HepG2 (cell line): Measurements from ENCODE around the gene FHL1. TPM values are rescaled to one million over a fixed set of nuclear protein-coding genes. Genes with fewer than 3 reads are reported as not detected.

ENCODE experiments used
- ATAC-seq: fragments of 200-7000 bp; cut with Tn5 transposase; 3 replicates; pipeline ENCODE4 v1.9.1; 2020; ENCODE audit warnings: mild to moderate bottlenecking, moderate library complexity
- BruUV-seq: library from RNA; stranded (reverse); fragments of 400-500 nt; replicated peaks from 2 replicates; lab custom pipeline; 2021; lab: Mats Ljungman, UMichigan
- CTCF ChIA-PET: fragments of 300-600 bp; formaldehyde crosslinking; extraction: SDS; loops from one replicate; lab custom pipeline; 2021; ENCODE audit warnings: low total read pairs, inconsistent platforms, low intra/inter-chr PET ratio; lab: Yijun Ruan, JAX
- POLR2A ChIA-PET: fragments of 350-600 bp; sonication (Branson Sonifier 250); formaldehyde crosslinking; loops from one replicate; lab custom pipeline; 2020; ENCODE audit warnings: antibody characterized with exemption, inconsistent platforms; lab: Yijun Ruan, JAX
- DNase-seq: peaks from one replicate; pipeline ENCODE4 v3.0.0-alpha.2; 2015; ENCODE audit warnings: low spot score
- FAIRE-seq: peaks from 3 replicates; lab custom pipeline; 2011; peaks lifted over from hg19 to GRCh38; lab: Jason Lieb, UNC
- H2AFZ ChIP-seq: one replicate; pipeline ENCODE4 v1.6.1; 2011; ENCODE audit warnings: low read length, inconsistent platforms
- H3K27ac ChIP-seq: fragments of 300-600 bp; 3 replicates; pipeline ENCODE4 v1.8.0; 2011; ENCODE audit warnings: mixed run types, mild to moderate bottlenecking, mixed read lengths, low read length, inconsistent platforms; ENCODE audit not compliant: insufficient read depth; ENCODE audit errors: extremely low read length
- H3K27me3 ChIP-seq, 2 experiments: fragments of 200-600 bp in 1 of 2; 2 replicates in 1 of 2; 3 replicates in 1 of 2; pipeline versions ENCODE4 v1.6.0 to v1.8.0; 2011; ENCODE audit warnings: low read length in 2 of 2, mild to moderate bottlenecking in 2 of 2, moderate library complexity in 2 of 2, inconsistent platforms in 1 of 2; ENCODE audit not compliant: insufficient read depth in 2 of 2, control insufficient read depth in 1 of 2
- H3K36me3 ChIP-seq, 2 experiments: fragments of 200-600 bp in 1 of 2; replicated peaks in 1 of 2; 2 replicates in 1 of 2; 3 replicates in 1 of 2; pipeline versions ENCODE4 v1.5.1 to v1.8.0; 2011; ENCODE audit warnings: low read length in 2 of 2, inconsistent platforms in 1 of 2; ENCODE audit not compliant: insufficient read depth in 2 of 2, control insufficient read depth in 1 of 2
- H3K4me1 ChIP-seq: 2 replicates; pipeline ENCODE4 v1.5.1; 2012; ENCODE audit warnings: low read length, inconsistent platforms; ENCODE audit not compliant: insufficient read depth
- H3K4me2 ChIP-seq: 2 replicates; pipeline ENCODE4 v1.6.0; 2011; ENCODE audit warnings: low read depth, low read length, inconsistent platforms
- H3K4me3 ChIP-seq, 3 experiments: fragments of 200-600 bp in 1 of 3; sonication (generic), shearing (Covaris generic) in 1 of 3; replicated peaks in 1 of 3; 2 replicates each; pipeline ENCODE4 v1.5.1; 2011 to 2016; ENCODE audit warnings: low read length in 3 of 3, inconsistent platforms in 2 of 3, low read depth in 2 of 3, mild to moderate bottlenecking in 2 of 3, control low read depth in 1 of 3, mixed read lengths in 1 of 3; ENCODE audit not compliant: insufficient read depth in 1 of 3
- H3K79me2 ChIP-seq: one replicate; pipeline ENCODE4 v1.6.1; 2011; ENCODE audit warnings: low read length, inconsistent platforms; ENCODE audit not compliant: insufficient read depth
- H3K9ac ChIP-seq: 2 replicates; pipeline ENCODE4 v1.6.0; 2011; ENCODE audit warnings: mild to moderate bottlenecking, low read depth, low read length, inconsistent platforms; ENCODE audit not compliant: insufficient read depth
- H3K9me3 ChIP-seq: 2 replicates; pipeline ENCODE4 v1.5.1; 2012; ENCODE audit warnings: mild to moderate bottlenecking, low read length
- H4K20me1 ChIP-seq: 2 replicates; pipeline ENCODE4 v1.6.0; 2011; ENCODE audit warnings: inconsistent platforms, mild to moderate bottlenecking, low read length, moderate library complexity; ENCODE audit not compliant: insufficient read depth
- CBX2 ChIP-seq, 2 experiments: fragments of 200-600 bp in 1 of 2; sonication (generic); formaldehyde crosslinking in 1 of 2; IDR thresholded peaks; 2 replicates each; pipeline versions ENCODE4 v1.7.0 to v1.8.1; 2018 to 2022; ENCODE audit warnings: low read depth in 2 of 2, low read length in 1 of 2, mild to moderate bottlenecking in 1 of 2, missing genetic modification reagents in 1 of 2
- CEBPB ChIP-seq: IDR thresholded peaks from 2 replicates; pipeline ENCODE4 v1.6.1; 2011; ENCODE audit warnings: low read depth, low read length, improper control_type of control experiment, borderline replicate concordance
- ZBTB7B ChIP-seq: sonication (generic); formaldehyde crosslinking; IDR thresholded peaks from 2 replicates; pipeline ENCODE4 v1.4.0; 2020; ENCODE audit warnings: missing genetic modification reagents
- ZNF652 ChIP-seq: IDR thresholded peaks from 2 replicates; pipeline ENCODE4 v1.6.1; 2016; ENCODE audit warnings: low read depth, borderline replicate concordance
- WGBS: methylation state at CpG from one replicate; pipeline ENCODE4 v1.1.6; 2017; ENCODE audit warnings: low lambda C conversion rate; 5-methylcytosine and 5-hydroxymethylcytosine counted together
- in situ Hi-C: cut with HindIII; loops from 2 replicates; pipeline ENCODE4 v1.10.0; 2017; ENCODE audit warnings: low pct_unique_long_range_greater_than_20kb; ENCODE audit not compliant: extremely low pct_ligation_motif_present
- intact Hi-C: fragments of 100-400 bp; cut with micrococcal nuclease; formaldehyde crosslinking; loops from one replicate; pipeline ENCODE4 v1.10.0; 2022; ENCODE audit not compliant: unreplicated experiment
- polyA plus RNA-seq, 8 experiments: library from polyadenylated mRNA; depleted of rRNA in 3 of 8; stranded (reverse) in 7 of 8; unstranded in 1 of 8; fragments of >200 nt; fragmentation: Illumina TruSeq in 4 of 8; extraction: Trizol in 4 of 8; gene quantifications; 2 replicates each; pipeline versions ENCODE4 v1.2.1 to v1.2.3, GENCODE V29; 2011 to 2016; ENCODE audit warnings: low read depth in 4 of 8, missing spikeins in 1 of 8, mixed read lengths in 1 of 8; ENCODE audit not compliant: insufficient read depth in 1 of 8
- total RNA-seq, 5 experiments: library from RNA; depleted of rRNA; stranded (reverse); fragments of >200 nt; fragmentation: Illumina TruSeq; extraction: Trizol; gene quantifications; 2 replicates each; pipeline ENCODE4 v1.2.3, GENCODE V29; 2016; ENCODE audit warnings: low read depth in 1 of 5
- TF ChIP-seq, protein P1 (sequence below): IDR thresholded peaks from 2 replicates; pipeline ENCODE4 v1.6.1; 2016
- TF ChIP-seq, protein P2 (sequence below): IDR thresholded peaks from 2 replicates; pipeline ENCODE4 v1.6.1; 2018; ENCODE audit warnings: missing genetic modification reagents

Gene FHL1
- total and polyA plus RNA-seq, 2 of the 13 experiments (the other 11 are each of a cell fraction or from before 2014, with no cell fraction given): 0.33 TPM; not detected in 1

DNA sequence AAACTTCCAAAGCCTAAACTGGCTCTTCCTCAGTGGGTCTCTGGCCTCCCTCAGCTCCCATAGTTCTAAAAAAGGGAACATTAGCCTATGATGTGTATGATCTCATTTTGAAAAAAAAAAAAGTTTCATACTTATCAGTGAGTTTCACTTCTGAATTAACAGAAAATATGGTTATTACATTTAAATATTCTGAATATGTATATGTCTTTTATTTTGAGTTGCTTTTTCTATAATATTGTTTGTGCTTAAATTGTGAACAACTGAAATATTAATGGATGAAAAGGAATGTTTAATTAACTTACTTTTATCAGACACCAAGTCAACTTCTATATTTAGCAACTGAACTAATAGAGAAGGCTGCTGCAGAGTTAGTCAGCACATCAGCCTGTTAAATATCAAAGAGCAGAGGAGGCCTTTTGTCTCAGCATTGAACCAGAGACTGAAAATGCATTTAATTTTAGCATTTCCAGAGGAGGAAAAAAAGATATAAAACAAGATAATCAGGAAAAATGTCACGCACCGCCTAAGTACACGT, 20.4 kb upstream of the FHL1 start (continued):
- TF ChIP-seq, protein P1, sequence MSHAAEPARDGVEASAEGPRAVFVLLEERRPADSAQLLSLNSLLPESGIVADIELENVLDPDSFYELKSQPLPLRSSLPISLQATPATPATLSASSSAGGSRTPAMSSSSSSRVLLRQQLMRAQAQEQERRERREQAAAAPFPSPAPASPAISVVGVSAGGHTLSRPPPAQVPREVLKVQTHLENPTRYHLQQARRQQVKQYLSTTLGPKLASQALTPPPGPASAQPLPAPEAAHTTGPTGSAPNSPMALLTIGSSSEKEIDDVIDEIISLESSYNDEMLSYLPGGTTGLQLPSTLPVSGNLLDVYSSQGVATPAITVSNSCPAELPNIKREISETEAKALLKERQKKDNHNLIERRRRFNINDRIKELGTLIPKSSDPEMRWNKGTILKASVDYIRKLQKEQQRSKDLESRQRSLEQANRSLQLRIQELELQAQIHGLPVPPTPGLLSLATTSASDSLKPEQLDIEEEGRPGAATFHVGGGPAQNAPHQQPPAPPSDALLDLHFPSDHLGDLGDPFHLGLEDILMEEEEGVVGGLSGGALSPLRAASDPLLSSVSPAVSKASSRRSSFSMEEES (CRISPR knock-in tag): no peak
- TF ChIP-seq CBX2 (IDR thresholded peaks at IDR 0.05; ENCODE audit: low read depth, low read length) (no peak), CBX2 (CRISPR knock-in tag; IDR thresholded peaks at IDR 0.05; ENCODE audit: low read depth) (no peak)

DNA sequence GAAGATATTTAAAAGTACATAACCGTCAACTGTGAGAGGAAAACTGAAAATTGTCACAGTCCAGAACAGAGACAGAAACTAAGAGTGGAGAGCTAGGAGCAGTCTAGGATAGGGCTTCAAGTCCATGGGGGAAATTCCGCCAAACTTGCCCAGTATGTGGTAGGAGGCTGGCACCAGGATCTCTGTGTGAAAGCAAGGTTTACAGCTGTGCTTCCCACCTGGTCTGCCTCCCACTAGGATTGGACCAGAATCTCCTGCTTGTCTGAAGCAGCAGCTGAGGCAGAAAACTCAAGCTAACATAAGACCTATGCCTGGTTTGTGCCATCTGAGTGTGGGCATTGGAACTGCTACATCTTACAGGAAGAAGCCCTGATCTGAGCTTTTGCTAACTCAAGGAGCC, 18.6 kb upstream of the FHL1 start:
- Histone ChIP-seq H3K9me3 (no peaks in the 10 kb centered on the region), H3K79me2 (no peaks in the 10 kb centered on the region), H3K9ac (no peak overlapping the region), H3K27me3 (no peaks in the 10 kb centered on the region; a peak in 1 of 5 replicates), H3K36me3 (no peaks in the 10 kb centered on the region), H3K4me2 (no peak overlapping the region), H3K27ac (no peak overlapping the region), H3K4me1 (no peaks in the 10 kb centered on the region), H4K20me1 (no peaks in the 10 kb centered on the region), H3K4me3 (no peak overlapping the region), H2AFZ (no peak overlapping the region)
- 35% methylated on average over 2 of the region's 2 CpGs for WGBS
- DNase-seq: no peak
- CTCF ChIA-PET: no interaction called here
- no peak for ATAC-seq
- no TSS peak for BruUV-seq
- POLR2A ChIA-PET: no interaction called here
- no peak for FAIRE-seq
- intact Hi-C loops: no loop called here
- in situ Hi-C loops: no loop called here
- no peak for TF ChIP-seq ZNF652
- TF ChIP-seq, protein P2, sequence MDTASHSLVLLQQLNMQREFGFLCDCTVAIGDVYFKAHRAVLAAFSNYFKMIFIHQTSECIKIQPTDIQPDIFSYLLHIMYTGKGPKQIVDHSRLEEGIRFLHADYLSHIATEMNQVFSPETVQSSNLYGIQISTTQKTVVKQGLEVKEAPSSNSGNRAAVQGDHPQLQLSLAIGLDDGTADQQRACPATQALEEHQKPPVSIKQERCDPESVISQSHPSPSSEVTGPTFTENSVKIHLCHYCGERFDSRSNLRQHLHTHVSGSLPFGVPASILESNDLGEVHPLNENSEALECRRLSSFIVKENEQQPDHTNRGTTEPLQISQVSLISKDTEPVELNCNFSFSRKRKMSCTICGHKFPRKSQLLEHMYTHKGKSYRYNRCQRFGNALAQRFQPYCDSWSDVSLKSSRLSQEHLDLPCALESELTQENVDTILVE: no peak
- no peak for TF ChIP-seq CEBPB
- no peak for TF ChIP-seq ZBTB7B (CRISPR knock-in tag)
